Measurements from ENCODE around the gene SUN5.

Gene SUN5

GRCh38 chr20:32989507-32990283, 14.5 kb downstream of the SUN5 start:
- Mint-ChIP-seq H3K9me3 (no peaks in the 10 kb centered on the region), H3K27ac (peak overlapping the region in 1 of 2 donors; percentile 17), H3K36me3 (ENCODE audit: insufficient read depth) (no peaks in the 10 kb centered on the region)

GRCh38 chr20:32988008-32988407, 16.2 kb downstream of the SUN5 start:
- ATAC-seq (replicated peaks), result no peak
- Mint-ChIP-seq H3K27ac (peak overlapping the region in 1 of 2 donors; percentile 49), H3K36me3 (ENCODE audit: insufficient read depth) (no peaks in the 10 kb centered on the region)

More at GRCh38 chr20:32989507-32990283, 14.5 kb downstream of the SUN5 start:
- Mint-ChIP-seq H3K4me1 (ENCODE audit: low read depth in 2 of 2) (peaks cover 3 to 6% of the 10 kb centered on the region in 2 donors), H3K27me3 (peaks cover 0 to 4% of the 10 kb centered on the region in 2 donors), H3K4me3 (no peak overlapping the region)
- no peak for ATAC-seq (replicated peaks)
- DNase-seq, result no peak

GRCh38 chr20:32987044-32987825, 17.0 kb downstream of the SUN5 start:
- H3K4me3 Mint-ChIP-seq, result no peak overlapping the region
- H3K4me1 Mint-ChIP-seq (ENCODE audit: low read depth in 2 of 2), result peaks cover 3 to 8% of the 10 kb centered on the region in 2 donors
- DNase-seq, result no peak
- no peaks in the 10 kb centered on the region for H3K36me3 Mint-ChIP-seq (ENCODE audit: insufficient read depth)
- peaks cover 0 to 4% of the 10 kb centered on the region in 2 donors for H3K27me3 Mint-ChIP-seq
- ATAC-seq (replicated peaks), result no peak
- H3K9me3 Mint-ChIP-seq, result no peaks in the 10 kb centered on the region
- H3K27ac Mint-ChIP-seq, result no peak overlapping the region

More at GRCh38 chr20:32988008-32988407, 16.2 kb downstream of the SUN5 start:
- DNase-seq, result no peak
- Mint-ChIP-seq H3K9me3 (no peaks in the 10 kb centered on the region), H3K27me3 (peaks cover 0 to 4% of the 10 kb centered on the region in 2 donors), H3K4me1 (ENCODE audit: low read depth in 2 of 2) (peaks cover 3 to 8% of the 10 kb centered on the region in 2 donors), H3K4me3 (no peak overlapping the region)

GRCh38 chr20:32986331-32986966, 17.8 kb downstream of the SUN5 start:
- no peaks in the 10 kb centered on the region for H3K9me3 Mint-ChIP-seq
- H3K27me3 Mint-ChIP-seq, result peaks cover 0 to 4% of the 10 kb centered on the region in 2 donors
- no peak overlapping the region for H3K27ac Mint-ChIP-seq
- H3K36me3 Mint-ChIP-seq (ENCODE audit: insufficient read depth), result peaks cover 3% of the 10 kb centered on the region
- ATAC-seq (replicated peaks) (no peak), DNase-seq (no peak)
- H3K4me1 Mint-ChIP-seq (ENCODE audit: low read depth in 2 of 2), result peaks cover 4 to 8% of the 10 kb centered on the region in 2 donors
- no peak overlapping the region for H3K4me3 Mint-ChIP-seq

- Mint-ChIP-seq H3K4me3 (no peak overlapping the region), H3K9me3 (no peaks in the 10 kb centered on the region), H3K36me3 (ENCODE audit: insufficient read depth) (peaks cover 3% of the 10 kb centered on the region), H3K4me1 (ENCODE audit: low read depth in 2 of 2) (peaks cover 5 to 6% of the 10 kb centered on the region in 2 donors), H3K27me3 (no peaks in the 10 kb centered on the region), H3K27ac (peak overlapping the region in 1 of 2 donors; percentile 46)
- ATAC-seq (replicated peaks), result no peak
- no peak for DNase-seq
These were observed 18.6 kb downstream of the SUN5 start for GRCh38 chr20:32985596-32985995.

- Mint-ChIP-seq H3K4me3 (no peak overlapping the region), H3K9me3 (no peaks in the 10 kb centered on the region), H3K36me3 (ENCODE audit: insufficient read depth) (peaks cover 3% of the 10 kb centered on the region), H3K4me1 (ENCODE audit: low read depth in 2 of 2) (peaks cover 5 to 6% of the 10 kb centered on the region in 2 donors), H3K27ac (peak overlapping the region; percentile 46 to 63), H3K27me3 (no peaks in the 10 kb centered on the region)
- ATAC-seq (replicated peaks) (no peak), DNase-seq (no peak)
These were observed 19.4 kb downstream of the SUN5 start for GRCh38 chr20:32984631-32985354.

- Mint-ChIP-seq H3K27ac (peak overlapping the region; percentile 46 to 63), H3K4me1 (ENCODE audit: low read depth in 2 of 2) (peaks cover 5 to 9% of the 10 kb centered on the region in 2 donors), H3K36me3 (ENCODE audit: insufficient read depth) (peaks cover 3% of the 10 kb centered on the region), H3K4me3 (no peak overlapping the region), H3K27me3 (no peaks in the 10 kb centered on the region), H3K9me3 (no peaks in the 10 kb centered on the region)
- ATAC-seq (replicated peaks) (no peak), DNase-seq (no peak)
These were observed 20.0 kb downstream of the SUN5 start for GRCh38 chr20:32984196-32984595.

GRCh38 chr20:32983459-32984112, 20.6 kb downstream of the SUN5 start:
- ATAC-seq (replicated peaks) (no peak), DNase-seq (no peak)
- no peak overlapping the region for H3K27ac Mint-ChIP-seq
- H3K27me3 Mint-ChIP-seq, result no peaks in the 10 kb centered on the region
- H3K36me3 Mint-ChIP-seq (ENCODE audit: insufficient read depth), result peaks cover 3% of the 10 kb centered on the region
- H3K4me1 Mint-ChIP-seq (ENCODE audit: low read depth in 2 of 2), result peaks cover 5 to 9% of the 10 kb centered on the region in 2 donors
- H3K9me3 Mint-ChIP-seq, result no peaks in the 10 kb centered on the region
- H3K4me3 Mint-ChIP-seq, result no peak overlapping the region

- no peak overlapping the region for H3K4me3 Mint-ChIP-seq
- ATAC-seq (replicated peaks) (no peak), DNase-seq (no peak)
- peak overlapping the region in 1 of 2 donors; percentile 79 for H3K27ac Mint-ChIP-seq
- H3K27me3 Mint-ChIP-seq, result no peaks in the 10 kb centered on the region
- no peaks in the 10 kb centered on the region for H3K9me3 Mint-ChIP-seq
- H3K4me1 Mint-ChIP-seq (ENCODE audit: low read depth in 2 of 2), result peaks cover 5 to 9% of the 10 kb centered on the region in 2 donors
- peaks cover 3% of the 10 kb centered on the region for H3K36me3 Mint-ChIP-seq (ENCODE audit: insufficient read depth)
These were observed 21.4 kb downstream of the SUN5 start for GRCh38 chr20:32982617-32983458.

GRCh38 chr20:32980990-32981389, 23.2 kb downstream of the SUN5 start:
- peaks cover 8 to 12% of the 10 kb centered on the region in 2 donors for H3K4me1 Mint-ChIP-seq (ENCODE audit: low read depth in 2 of 2)

GRCh38 chr20:32980131-32980941, 23.9 kb downstream of the SUN5 start:
- DNase-seq (no peak), ATAC-seq (replicated peaks) (no peak)
- H3K27me3 Mint-ChIP-seq, result no peaks in the 10 kb centered on the region
- H3K4me3 Mint-ChIP-seq, result no peak overlapping the region
- peak overlapping the region in 1 of 2 donors; percentile 79 for H3K27ac Mint-ChIP-seq
- H3K9me3 Mint-ChIP-seq, result peaks cover 0 to 6% of the 10 kb centered on the region in 2 donors
- H3K36me3 Mint-ChIP-seq (ENCODE audit: insufficient read depth), result peaks cover 3% of the 10 kb centered on the region
- peaks cover 8 to 12% of the 10 kb centered on the region in 2 donors for H3K4me1 Mint-ChIP-seq (ENCODE audit: low read depth in 2 of 2)

More at GRCh38 chr20:32980990-32981389, 23.2 kb downstream of the SUN5 start:
- DNase-seq (no peak), ATAC-seq (replicated peaks) (no peak)
- no peaks in the 10 kb centered on the region for H3K27me3 Mint-ChIP-seq
- H3K4me3 Mint-ChIP-seq, result no peak overlapping the region
- H3K27ac Mint-ChIP-seq, result peak overlapping the region in 1 of 2 donors; percentile 79
- H3K36me3 Mint-ChIP-seq (ENCODE audit: insufficient read depth), result peaks cover 3% of the 10 kb centered on the region
- peaks cover 0 to 6% of the 10 kb centered on the region in 2 donors for H3K9me3 Mint-ChIP-seq
